ENCODE measurements around the gene EBF3.

Gene EBF3

GRCh38 chr10:129863201-129863663 is 100.8 kb downstream of the EBF3 start:
- Histone ChIP-seq H3K4me3 (ENCODE audit: low read depth, low read length) (no peak overlapping the region), H3K9me3 (ENCODE audit: control insufficient read depth, insufficient read depth, low read length) (no peaks in the 10 kb centered on the region), H3K27ac (ENCODE audit: low read depth, low read length) (no peak overlapping the region), H3K27me3 (ENCODE audit: control insufficient read depth, insufficient read depth, low read length) (no peaks in the 10 kb centered on the region), H3K9ac (ENCODE audit: low read depth, low read length) (no peak overlapping the region), H3K36me3 (ENCODE audit: control insufficient read depth, insufficient read depth, low read length) (no peaks in the 10 kb centered on the region), H3K4me1 (ENCODE audit: control insufficient read depth, insufficient read depth, low read length) (peaks cover 15% of the 10 kb centered on the region)

- Histone ChIP-seq H3K4me1 (ENCODE audit: control insufficient read depth, insufficient read depth, low read length) (0 out of 2 replicates have a peak, but pooled peaks cover 8% of the 10 kb centered on the region), H3K9me3 (ENCODE audit: control insufficient read depth, insufficient read depth, low read length) (no peaks in the 10 kb centered on the region), H3K36me3 (ENCODE audit: control insufficient read depth, insufficient read depth, low read length) (no peaks in the 10 kb centered on the region), H3K4me3 (ENCODE audit: low read depth, low read length) (no peak overlapping the region), H3K27me3 (ENCODE audit: control insufficient read depth, insufficient read depth, low read length) (no peaks in the 10 kb centered on the region), H3K27ac (ENCODE audit: low read depth, low read length) (no peak overlapping the region), H3K9ac (ENCODE audit: low read depth, low read length) (no peak overlapping the region)
These were observed 102.1 kb downstream of the EBF3 start for GRCh38 chr10:129861776-129862531.

DNA sequence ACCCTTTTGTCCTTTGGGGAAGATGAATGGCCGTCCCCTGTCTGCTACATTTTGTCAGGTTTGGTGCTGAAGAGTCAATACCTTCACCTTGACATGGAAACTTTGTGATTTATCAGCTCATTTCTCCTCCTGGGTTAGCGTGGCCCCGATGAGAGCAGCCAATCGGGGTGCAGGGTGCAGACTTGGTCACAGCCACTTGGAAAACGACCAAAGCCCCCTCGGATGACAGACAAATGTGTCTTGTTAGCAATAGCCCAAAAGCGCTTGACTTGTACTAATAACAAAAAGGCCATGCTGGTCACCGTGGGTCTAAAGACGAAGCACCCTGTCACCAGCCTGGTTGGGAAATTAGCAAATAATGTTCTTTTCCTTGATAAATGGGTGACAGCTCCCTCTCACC is 103.7 kb downstream of the EBF3 start:
- Histone ChIP-seq H3K9me3 (ENCODE audit: control insufficient read depth, insufficient read depth, low read length) (no peaks in the 10 kb centered on the region), H3K27me3 (ENCODE audit: control insufficient read depth, insufficient read depth, low read length) (no peaks in the 10 kb centered on the region)

DNA sequence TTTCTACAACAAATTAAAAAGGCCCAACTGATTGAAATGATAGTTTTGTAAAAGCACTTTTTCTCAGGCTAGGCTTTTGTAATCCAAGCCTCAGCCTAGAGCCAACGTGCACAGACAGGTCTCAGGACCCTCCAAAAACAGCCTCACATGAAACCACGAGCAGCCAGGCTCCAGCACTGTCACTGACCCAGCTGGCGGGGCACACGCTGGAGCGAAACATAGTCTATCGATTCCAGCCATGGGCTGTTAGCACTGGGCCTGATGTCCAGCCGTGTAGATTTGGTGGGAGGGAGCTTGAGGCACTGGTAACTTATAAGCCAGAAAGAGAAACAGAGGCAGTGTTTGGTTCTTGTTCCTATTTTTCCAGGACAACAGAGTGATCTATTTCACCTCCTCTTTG is 104.5 kb downstream of the EBF3 start:
- Histone ChIP-seq H3K9me3 (ENCODE audit: control insufficient read depth, insufficient read depth, low read length) (no peaks in the 10 kb centered on the region), H3K4me1 (ENCODE audit: control insufficient read depth, insufficient read depth, low read length) (0 out of 2 replicates have a peak, but pooled peaks cover 8% of the 10 kb centered on the region), H3K27me3 (ENCODE audit: control insufficient read depth, insufficient read depth, low read length) (no peaks in the 10 kb centered on the region), H3K36me3 (ENCODE audit: control insufficient read depth, insufficient read depth, low read length) (no peaks in the 10 kb centered on the region), H3K27ac (ENCODE audit: low read depth, low read length) (no peak overlapping the region), H3K4me3 (ENCODE audit: low read depth, low read length) (no peak overlapping the region), H3K9ac (ENCODE audit: low read depth, low read length) (no peak overlapping the region)

More for the DNA sequence above, 103.7 kb downstream of the EBF3 start:
- H3K4me3 ChIP-seq (ENCODE audit: low read depth, low read length) = no peak overlapping the region
- no peak overlapping the region for H3K27ac ChIP-seq (ENCODE audit: low read depth, low read length)
- 0 out of 2 replicates have a peak, but pooled peaks cover 8% of the 10 kb centered on the region for H3K4me1 ChIP-seq (ENCODE audit: control insufficient read depth, insufficient read depth, low read length)
- no peak overlapping the region for H3K9ac ChIP-seq (ENCODE audit: low read depth, low read length)
- H3K36me3 ChIP-seq (ENCODE audit: control insufficient read depth, insufficient read depth, low read length) = no peaks in the 10 kb centered on the region

DNA sequence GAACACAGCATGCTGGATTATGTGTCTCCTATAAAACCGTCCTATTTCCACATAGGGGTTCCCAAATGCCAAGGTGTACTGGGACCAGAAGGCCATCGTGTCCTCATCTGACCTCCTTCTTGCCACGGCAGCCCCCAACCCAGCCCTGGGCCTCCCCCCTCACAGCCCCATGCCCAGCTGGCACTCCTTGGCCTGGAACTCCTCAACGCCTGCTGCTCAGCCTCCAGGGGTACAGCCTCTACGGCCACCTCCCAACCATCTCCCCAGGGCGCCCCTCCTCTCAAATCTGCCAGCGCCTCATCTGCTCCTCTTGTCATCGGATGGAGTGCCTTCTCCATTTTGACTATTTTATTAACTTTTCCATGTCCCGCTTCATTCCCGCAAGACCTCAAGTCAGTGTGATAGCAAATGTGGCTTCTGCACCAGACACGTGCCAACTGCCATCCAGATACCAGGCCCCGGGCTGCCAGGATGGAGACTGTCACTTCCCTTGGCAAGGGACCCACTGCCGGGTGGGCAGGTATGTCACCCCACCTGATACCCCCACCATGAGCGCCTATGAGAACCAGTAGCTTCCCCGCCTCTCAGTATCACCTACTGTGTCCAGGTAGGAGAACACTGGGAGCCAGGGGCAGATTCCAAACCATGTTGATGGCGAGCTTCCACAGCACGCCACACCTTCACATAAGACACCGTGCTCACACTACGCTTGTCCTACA is 106.7 kb downstream of the EBF3 start:
- no peak overlapping the region for H3K9ac ChIP-seq (ENCODE audit: low read depth, low read length)
- H3K4me1 ChIP-seq (ENCODE audit: control insufficient read depth, insufficient read depth, low read length) = no peaks in the 10 kb centered on the region; the same call in 1 of the 2 replicates
- H3K4me3 ChIP-seq (ENCODE audit: low read depth, low read length) = no peak overlapping the region
- H3K36me3 ChIP-seq (ENCODE audit: control insufficient read depth, insufficient read depth, low read length) = no peaks in the 10 kb centered on the region
- no peaks in the 10 kb centered on the region for H3K27me3 ChIP-seq (ENCODE audit: control insufficient read depth, insufficient read depth, low read length)
- no peaks in the 10 kb centered on the region for H3K9me3 ChIP-seq (ENCODE audit: control insufficient read depth, insufficient read depth, low read length)
- no peak overlapping the region for H3K27ac ChIP-seq (ENCODE audit: low read depth, low read length)

GRCh38 chr10:129855836-129856563 is 108.1 kb downstream of the EBF3 start:
- Histone ChIP-seq H3K9me3 (ENCODE audit: control insufficient read depth, insufficient read depth, low read length) (no peaks in the 10 kb centered on the region), H3K27me3 (ENCODE audit: control insufficient read depth, insufficient read depth, low read length) (no peaks in the 10 kb centered on the region), H3K4me1 (ENCODE audit: control insufficient read depth, insufficient read depth, low read length) (no peaks in the 10 kb centered on the region; the same call in 1 of the 2 replicates), H3K4me3 (ENCODE audit: low read depth, low read length) (no peak overlapping the region), H3K27ac (ENCODE audit: low read depth, low read length) (no peak overlapping the region), H3K9ac (ENCODE audit: low read depth, low read length) (no peak overlapping the region), H3K36me3 (ENCODE audit: control insufficient read depth, insufficient read depth, low read length) (no peaks in the 10 kb centered on the region)

GRCh38 chr10:129854796-129855705 is 109.0 kb downstream of the EBF3 start:
- H3K4me1 ChIP-seq (ENCODE audit: control insufficient read depth, insufficient read depth, low read length) = no peaks in the 10 kb centered on the region; the same call in 1 of the 2 replicates
- no peak overlapping the region for H3K4me3 ChIP-seq (ENCODE audit: low read depth, low read length)
- no peak overlapping the region for H3K9ac ChIP-seq (ENCODE audit: low read depth, low read length)
- H3K27me3 ChIP-seq (ENCODE audit: control insufficient read depth, insufficient read depth, low read length) = no peaks in the 10 kb centered on the region
- no peaks in the 10 kb centered on the region for H3K36me3 ChIP-seq (ENCODE audit: control insufficient read depth, insufficient read depth, low read length)
- no peak overlapping the region for H3K27ac ChIP-seq (ENCODE audit: low read depth, low read length)
- H3K9me3 ChIP-seq (ENCODE audit: control insufficient read depth, insufficient read depth, low read length) = no peaks in the 10 kb centered on the region

DNA sequence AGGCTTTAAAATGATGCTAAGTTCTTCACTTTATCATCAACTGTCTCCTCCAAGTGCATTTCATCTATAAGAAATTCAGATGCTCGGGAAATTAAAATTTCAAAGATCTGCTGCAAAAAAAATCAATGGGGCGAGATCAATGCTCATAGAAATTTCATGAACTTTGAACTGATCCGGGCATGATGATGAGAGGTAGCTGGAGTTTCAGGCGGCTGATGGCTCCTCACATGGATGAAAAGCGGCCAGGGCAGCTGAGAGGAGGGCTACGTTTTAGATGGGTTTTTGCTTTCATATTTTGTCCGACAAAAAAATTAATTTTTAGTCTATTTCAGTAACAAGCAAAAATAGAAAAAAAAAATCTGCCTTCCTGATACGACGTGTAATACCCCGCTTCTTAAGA is 109.9 kb downstream of the EBF3 start:
- Histone ChIP-seq H3K9ac (ENCODE audit: low read depth, low read length) (no peak overlapping the region), H3K27ac (ENCODE audit: low read depth, low read length) (no peak overlapping the region), H3K4me3 (ENCODE audit: low read depth, low read length) (no peak overlapping the region), H3K4me1 (ENCODE audit: control insufficient read depth, insufficient read depth, low read length) (no peaks in the 10 kb centered on the region; the same call in 1 of the 2 replicates), H3K36me3 (ENCODE audit: control insufficient read depth, insufficient read depth, low read length) (no peaks in the 10 kb centered on the region), H3K9me3 (ENCODE audit: control insufficient read depth, insufficient read depth, low read length) (no peaks in the 10 kb centered on the region), H3K27me3 (ENCODE audit: control insufficient read depth, insufficient read depth, low read length) (no peaks in the 10 kb centered on the region)

- no peaks in the 10 kb centered on the region; the same call in 1 of the 2 replicates for H3K4me1 ChIP-seq (ENCODE audit: control insufficient read depth, insufficient read depth, low read length)
- no peak overlapping the region for H3K27ac ChIP-seq (ENCODE audit: low read depth, low read length)
- no peaks in the 10 kb centered on the region for H3K9me3 ChIP-seq (ENCODE audit: control insufficient read depth, insufficient read depth, low read length)
- no peak overlapping the region for H3K9ac ChIP-seq (ENCODE audit: low read depth, low read length)
- H3K27me3 ChIP-seq (ENCODE audit: control insufficient read depth, insufficient read depth, low read length) = no peaks in the 10 kb centered on the region
- H3K4me3 ChIP-seq (ENCODE audit: low read depth, low read length) = no peak overlapping the region
- H3K36me3 ChIP-seq (ENCODE audit: control insufficient read depth, insufficient read depth, low read length) = no peaks in the 10 kb centered on the region
These were observed 110.5 kb downstream of the EBF3 start for GRCh38 chr10:129853562-129853903.

DNA sequence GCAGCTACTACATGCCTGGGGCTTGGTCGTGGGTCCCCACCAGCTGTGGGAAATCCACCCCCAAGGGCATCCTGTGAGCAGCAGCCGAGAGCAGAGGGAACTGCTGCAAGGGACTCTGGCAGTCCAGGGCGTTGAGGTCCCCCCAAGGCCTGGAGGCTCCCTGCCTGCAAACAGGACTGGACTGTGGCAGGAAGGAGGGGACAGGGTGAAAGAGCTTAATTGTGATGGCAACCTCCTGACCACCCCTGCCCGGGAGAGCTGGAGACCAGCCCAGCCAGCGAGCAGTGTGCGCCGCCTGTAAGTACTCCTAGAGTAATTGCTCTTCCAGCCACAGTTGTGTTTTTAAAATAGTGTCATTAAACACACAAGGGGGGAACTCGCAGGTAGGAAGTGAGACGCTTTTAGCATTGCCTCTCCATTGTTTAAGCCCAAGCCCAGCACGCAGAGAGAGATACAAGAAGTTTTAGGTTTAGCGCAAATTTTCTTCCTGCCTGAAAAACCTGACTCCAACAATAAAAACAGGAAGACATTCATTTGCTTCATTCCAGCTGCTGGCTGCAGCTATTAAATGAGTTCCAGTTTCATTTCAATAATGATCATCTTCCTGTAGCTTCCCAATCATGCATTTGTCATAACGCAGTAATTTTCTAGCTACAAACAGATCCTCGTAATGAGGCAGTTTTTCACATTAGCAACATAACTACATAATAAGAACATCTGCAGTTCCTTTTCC is 111.1 kb downstream of the EBF3 start:
- Histone ChIP-seq H3K36me3 (ENCODE audit: control insufficient read depth, insufficient read depth, low read length) (no peaks in the 10 kb centered on the region), H3K4me1 (ENCODE audit: control insufficient read depth, insufficient read depth, low read length) (no peaks in the 10 kb centered on the region; the same call in 1 of the 2 replicates), H3K27me3 (ENCODE audit: control insufficient read depth, insufficient read depth, low read length) (no peaks in the 10 kb centered on the region), H3K4me3 (ENCODE audit: low read depth, low read length) (no peak overlapping the region), H3K9me3 (ENCODE audit: control insufficient read depth, insufficient read depth, low read length) (no peaks in the 10 kb centered on the region), H3K27ac (ENCODE audit: low read depth, low read length) (no peak overlapping the region), H3K9ac (ENCODE audit: low read depth, low read length) (no peak overlapping the region)
